Endodermal cell (in vitro differentiated cells): ENCODE measurements around the gene CDKN1C. TPM values are rescaled to one million over a fixed set of nuclear protein-coding genes. Genes with fewer than 3 reads are reported as not detected.
A peak's percentile ranks its signal among the peaks of the same experiment; 100 is the strongest.

ENCODE experiments used
- DNase-seq: peaks from one replicate; pipeline ENCODE4 v3.0.0-alpha.2; 2017
- H3K27ac ChIP-seq: 2 replicates; pipeline ENCODE4 v1.5.1; 2013; ENCODE audit warnings: mild to moderate bottlenecking, low read depth, low read length, moderate library complexity
- H3K27me3 ChIP-seq: 2 replicates; pipeline ENCODE4 v1.6.1; 2013; ENCODE audit warnings: mild to moderate bottlenecking, low read length, moderate library complexity; ENCODE audit not compliant: insufficient read depth, control insufficient read depth, poor library complexity, severe bottlenecking
- H3K36me3 ChIP-seq: 2 replicates; pipeline ENCODE4 v1.7.0; 2013; ENCODE audit warnings: mild to moderate bottlenecking, low read length, moderate library complexity; ENCODE audit not compliant: control insufficient read depth, insufficient read depth
- H3K4me1 ChIP-seq: one replicate; pipeline ENCODE4 v1.7.0; 2013; ENCODE audit warnings: low read length; ENCODE audit not compliant: control insufficient read depth, insufficient read depth
- H3K4me3 ChIP-seq: 2 replicates; pipeline ENCODE4 v1.5.1; 2013; ENCODE audit warnings: mild to moderate bottlenecking, low read length, moderate library complexity
- H3K9ac ChIP-seq: 2 replicates; pipeline ENCODE4 v1.6.1; 2013; ENCODE audit warnings: mild to moderate bottlenecking, low read length, moderate library complexity; ENCODE audit not compliant: poor library complexity, severe bottlenecking; ENCODE audit errors: extremely low read depth
- H3K9me3 ChIP-seq: 2 replicates; pipeline ENCODE4 v1.6.1; 2013; ENCODE audit warnings: mild to moderate bottlenecking, low read length, moderate library complexity; ENCODE audit not compliant: control insufficient read depth
- H3K27ac Mint-ChIP-seq: 2 replicates; pipeline ENCODE4 v1.8.0; 2020; ENCODE audit warnings: mixed read lengths
- H3K27me3 Mint-ChIP-seq: 2 replicates; pipeline ENCODE4 v1.8.0; 2021; ENCODE audit warnings: mild to moderate bottlenecking, mixed read lengths; ENCODE audit not compliant: insufficient read depth
- H3K36me3 Mint-ChIP-seq: 2 replicates; pipeline ENCODE4 v1.8.0; 2020; ENCODE audit warnings: low read depth, mixed read lengths
- H3K4me1 Mint-ChIP-seq: 2 replicates; pipeline ENCODE4 v1.8.0; 2020; ENCODE audit warnings: mixed read lengths
- H3K4me3 Mint-ChIP-seq: 2 replicates; pipeline ENCODE4 v1.8.0; 2020; ENCODE audit warnings: mild to moderate bottlenecking, moderate library complexity, mixed read lengths
- H3K9me3 Mint-ChIP-seq: 2 replicates; pipeline ENCODE4 v1.8.0; 2020; ENCODE audit warnings: mild to moderate bottlenecking, mixed read lengths
- CTCF ChIP-seq: fragments of 200-600 bp; sonication (generic); conservative IDR thresholded peaks from 2 replicates; pipeline ENCODE4 v1.5.0; 2021; ENCODE audit warnings: antibody characterized with exemption, mild to moderate bottlenecking
- WGBS, 2 experiments: methylation state at CpG; one replicate each; pipeline versions ENCODE4 v1.1.5 to v1.1.7; 2013; ENCODE audit warnings: missing lambda C conversion rate in 2 of 2, mixed read lengths in 1 of 2; ENCODE audit not compliant: insufficient coverage in 1 of 2, insufficient read length in 1 of 2; 5-methylcytosine and 5-hydroxymethylcytosine counted together
- total RNA-seq, 2 donors: library from RNA; stranded (reverse); fragmentation: NEBNext Ultra II Directional in 1 of 2; extraction: Animal tissue kit (Norgen Biotek cat#: 25700) in 1 of 2; gene quantifications; 2 replicates in 1 of 2; 3 replicates in 1 of 2; pipeline ENCODE4 v1.2.1, GENCODE V29; 2021

The CDKN1C gene
- total RNA-seq, 2 donors from 2014 or later, result 37.6 to 60.9 TPM

DNA sequence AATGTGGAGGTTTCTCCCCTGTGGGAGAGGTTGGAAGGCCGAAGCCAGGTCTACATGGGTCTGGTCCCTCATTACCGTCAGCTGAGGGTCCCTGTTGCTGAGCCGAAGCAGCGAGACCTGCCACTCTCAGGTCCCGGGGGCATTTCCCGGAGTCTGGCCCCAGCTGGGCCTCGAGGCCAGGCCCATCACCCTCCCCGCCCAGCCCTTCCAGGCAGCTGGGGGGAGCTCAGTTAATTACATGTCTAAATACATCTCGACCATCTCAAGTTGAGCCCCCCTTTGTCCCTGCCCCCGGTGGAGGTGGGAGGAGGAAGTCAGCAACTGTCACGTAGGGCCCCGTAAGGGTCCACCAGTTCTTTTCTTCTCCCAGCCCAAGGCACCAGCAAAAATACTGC lies 3.6 kb downstream of the CDKN1C start:
- Mint-ChIP-seq H3K36me3 (peaks cover 7% of the 10 kb centered on the region), H3K27ac (no peak overlapping the region), H3K4me3 (no peak overlapping the region), H3K27me3 (peaks cover 72% of the 10 kb centered on the region), H3K9me3 (peaks cover 10% of the 10 kb centered on the region), H3K4me1 (peaks cover 12% of the 10 kb centered on the region)
- no peak for TF ChIP-seq CTCF
- peak overlapping the region; percentile 66 for H3K27ac ChIP-seq
- peaks cover 5% of the 10 kb centered on the region for H3K4me1 ChIP-seq
- H3K27me3 ChIP-seq, result peaks cover 32% of the 10 kb centered on the region
- no peaks in the 10 kb centered on the region for H3K9me3 ChIP-seq
- H3K36me3 ChIP-seq, result no peaks in the 10 kb centered on the region
- H3K9ac ChIP-seq, result no peak overlapping the region
- WGBS, 2 experiments, result 66 to 85% methylated on average over 3 to 12 of the region's 12 CpGs
- no peak overlapping the region for H3K4me3 ChIP-seq
- DNase-seq, result no peak

GRCh38 chr11:2881076-2881980 lies 4.2 kb downstream of the CDKN1C start:
- Histone ChIP-seq H3K36me3 (no peaks in the 10 kb centered on the region), H3K9me3 (no peaks in the 10 kb centered on the region), H3K9ac (no peak overlapping the region), H3K4me3 (no peak overlapping the region), H3K27me3 (peaks cover 29% of the 10 kb centered on the region), H3K27ac (peak overlapping the region; percentile 57), H3K4me1 (peaks cover 5% of the 10 kb centered on the region)
- peaks cover 7% of the 10 kb centered on the region for H3K4me1 Mint-ChIP-seq
- TF ChIP-seq CTCF, result no peak
- H3K9me3 Mint-ChIP-seq, result peaks cover 10% of the 10 kb centered on the region
- H3K4me3 Mint-ChIP-seq, result no peak overlapping the region
- peak; percentile 48 for DNase-seq
- H3K36me3 Mint-ChIP-seq, result peaks cover 7% of the 10 kb centered on the region
- peaks cover 72% of the 10 kb centered on the region for H3K27me3 Mint-ChIP-seq
- H3K27ac Mint-ChIP-seq, result no peak overlapping the region
- 93 to 96% methylated on average over 16 to 19 of the region's 19 CpGs for WGBS, 2 experiments

DNA sequence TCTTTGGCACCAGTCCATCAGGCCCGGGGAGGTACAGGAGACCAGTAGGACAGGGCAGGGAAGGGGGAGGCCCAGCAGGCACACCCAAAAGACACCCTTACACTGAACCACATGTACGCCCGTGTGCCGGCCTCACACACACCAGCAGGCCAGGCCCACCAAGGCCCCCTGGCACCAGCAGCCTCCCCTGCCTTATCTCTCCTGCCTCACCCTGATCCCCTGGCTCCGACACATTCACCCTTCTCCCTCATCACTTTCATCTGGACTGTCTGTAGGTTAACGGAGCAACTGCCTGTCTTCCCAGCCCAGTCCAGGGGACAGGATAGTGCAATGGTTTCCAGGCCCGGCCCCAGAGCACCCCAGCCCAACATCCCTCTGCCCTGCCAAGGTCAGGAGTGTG lies 4.9 kb downstream of the CDKN1C start:
- H3K4me1 ChIP-seq, result peaks cover 5% of the 10 kb centered on the region
- H3K9me3 ChIP-seq, result no peaks in the 10 kb centered on the region
- peaks cover 7% of the 10 kb centered on the region for H3K36me3 Mint-ChIP-seq
- H3K27ac Mint-ChIP-seq, result no peak overlapping the region
- H3K36me3 ChIP-seq, result no peaks in the 10 kb centered on the region
- H3K27me3 ChIP-seq, result peaks cover 29% of the 10 kb centered on the region
- no peak for TF ChIP-seq CTCF
- DNase-seq, result no peak
- no peak overlapping the region for H3K9ac ChIP-seq
- peaks cover 10% of the 10 kb centered on the region for H3K9me3 Mint-ChIP-seq
- peaks cover 7% of the 10 kb centered on the region for H3K4me1 Mint-ChIP-seq
- H3K27me3 Mint-ChIP-seq, result peaks cover 75% of the 10 kb centered on the region
- H3K4me3 ChIP-seq, result no peak overlapping the region
- H3K27ac ChIP-seq, result no peak overlapping the region
- no peak overlapping the region for H3K4me3 Mint-ChIP-seq
- WGBS, 2 experiments, result 91 to 94% methylated on average over 4 to 7 of the region's 7 CpGs
